ENCODE measurements around the gene LONP2. TPM values are rescaled to one million over a fixed set of nuclear protein-coding genes. Genes with fewer than 3 reads are reported as not detected.

Gene LONP2
- total RNA-seq, 1 experiment from 2014 or later, result 46.8 TPM

DNA sequence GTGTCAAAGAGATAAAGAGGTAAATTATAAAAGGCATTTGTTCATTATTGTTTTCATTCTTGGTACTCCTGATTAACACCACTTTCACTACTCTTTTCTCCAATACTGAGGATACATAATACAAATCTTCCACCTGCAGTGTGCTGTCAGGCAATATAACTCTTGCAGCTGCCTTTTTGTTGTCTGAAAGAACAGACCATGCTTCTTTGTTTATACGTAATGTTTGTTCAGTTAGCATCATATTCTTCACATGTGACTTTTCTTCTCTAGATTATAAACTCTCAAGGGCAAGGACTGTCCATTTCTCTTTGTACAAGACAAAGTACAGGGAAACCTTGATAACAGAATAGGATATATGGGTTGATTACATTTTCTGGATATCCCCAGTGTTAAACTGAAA is 17.5 kb downstream of the LONP2 start:
- Histone ChIP-seq H3K79me2 (ENCODE audit: insufficient read depth, low read length) (0 out of 2 replicates have a peak, but pooled peaks cover 3% of the 10 kb centered on the region), H3K9me2 (ENCODE audit: insufficient read depth) (no peaks in the 10 kb centered on the region), H2AFZ (ENCODE audit: low read depth, low read length, poor library complexity, severe bottlenecking) (no peak overlapping the region), H3K4me1 (ENCODE audit: control insufficient read depth in 1 of 2, insufficient read depth in 2 of 2, low read length in 2 of 2) (no peaks in the 10 kb centered on the region), H3K36me3 (ENCODE audit: control insufficient read depth in 1 of 2, insufficient read depth in 2 of 2, low read length in 2 of 2) (peaks cover 28 to 45% of the 10 kb centered on the region in 2 experiments), H4K20me1 (ENCODE audit: insufficient read depth) (no peaks in the 10 kb centered on the region), H3K9ac (ENCODE audit: low read length) (no peak overlapping the region), H3K27me3 (ENCODE audit: insufficient read depth, low read length) (no peaks in the 10 kb centered on the region), H3K4me2 (ENCODE audit: low read length) (no peak overlapping the region), H3K4me3 (replicated peaks in 1 of 2; ENCODE audit: low read depth in 1 of 2, low read length in 2 of 2) (no peak overlapping the region), H3K9me3 (ENCODE audit: control insufficient read depth in 1 of 2, insufficient read depth in 1 of 2, low read depth in 1 of 2, low read length in 2 of 2) (peaks cover 0 to 5% of the 10 kb centered on the region in 2 experiments; a peak in 1 of 4 replicates), H3K27ac (ENCODE audit: low read depth, low read length) (no peak overlapping the region)
- ATAC-seq, result no peak
- no peak for TF ChIP-seq SP1 (IDR thresholded peaks at IDR 0.05; ENCODE audit: low read depth)
- ChIA-PET CTCF (no interaction called here), POLR2A (no interaction called here), RAD21 (ENCODE audit: low non-redundant PET in 1 of 2, low total read pairs in 2 of 2, uncharacterized antibody in 2 of 2, unreplicated experiment in 2 of 2) (no interaction called here)
- intact Hi-C loops (cut with micrococcal nuclease), result no loop called here
- no TSS peak for BruUV-seq (replicated peaks)
- no peak for DNase-seq (ENCODE audit: low read depth, low spot score)

DNA sequence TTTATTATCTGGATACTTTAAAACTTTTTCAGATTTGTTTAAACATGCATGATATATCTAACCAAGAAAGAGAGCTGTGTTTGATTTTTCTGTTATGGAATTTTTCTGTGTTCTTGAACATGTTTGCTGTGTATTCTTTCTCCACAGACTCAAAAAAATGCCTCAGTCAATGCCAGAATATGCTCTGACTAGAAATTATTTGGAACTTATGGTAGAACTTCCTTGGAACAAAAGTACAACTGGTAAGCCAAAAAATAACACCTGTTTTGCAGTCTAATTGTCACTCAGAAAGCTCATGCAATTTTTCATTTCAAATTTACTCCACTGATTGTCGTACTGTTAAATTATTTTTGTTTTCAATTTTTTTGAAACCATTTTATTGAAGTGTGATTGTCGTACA is 18.5 kb downstream of the LONP2 start:
- DNase-seq (ENCODE audit: low read depth, low spot score) (no peak), ATAC-seq (no peak)
- no peaks in the 10 kb centered on the region for H3K4me1 ChIP-seq (ENCODE audit: control insufficient read depth in 1 of 2, insufficient read depth in 2 of 2, low read length in 2 of 2)
- no peaks in the 10 kb centered on the region for H3K27me3 ChIP-seq (ENCODE audit: insufficient read depth, low read length)
- H3K27ac ChIP-seq (ENCODE audit: low read depth, low read length), result no peak overlapping the region
- no peak overlapping the region for H3K4me3 ChIP-seq (replicated peaks in 1 of 2; ENCODE audit: low read depth in 1 of 2, low read length in 2 of 2)
- no peak overlapping the region for H2AFZ ChIP-seq (ENCODE audit: low read depth, low read length, poor library complexity, severe bottlenecking)
- peaks cover 0 to 5% of the 10 kb centered on the region in 2 experiments; a peak in 1 of 4 replicates for H3K9me3 ChIP-seq (ENCODE audit: control insufficient read depth in 1 of 2, insufficient read depth in 1 of 2, low read depth in 1 of 2, low read length in 2 of 2)
- peaks cover 28 to 45% of the 10 kb centered on the region in 2 experiments for H3K36me3 ChIP-seq (ENCODE audit: control insufficient read depth in 1 of 2, insufficient read depth in 2 of 2, low read length in 2 of 2)
- TF ChIP-seq EGR1 (IDR thresholded peaks at IDR 0.05; ENCODE audit: low read depth) (no peak), FOSL1 (IDR thresholded peaks at IDR 0.05; ENCODE audit: low read depth) (no peak), SRF (IDR thresholded peaks at IDR 0.05; ENCODE audit: low read depth) (no peak), CTCF (IDR thresholded peaks at IDR 0.05 in 2 of 3, conservative IDR thresholded peaks at IDR 0.05 in 1 of 3; ENCODE audit: borderline replicate concordance in 1 of 3, insufficient read depth in 1 of 3, low read depth in 2 of 3, low read length in 2 of 3) (no peak), YY1 (IDR thresholded peaks at IDR 0.05; ENCODE audit: extremely low read depth, insufficient replicate concordance, low read depth, low read length) (no peak), SP1 (IDR thresholded peaks at IDR 0.05; ENCODE audit: low read depth) (no peak)
- H3K4me2 ChIP-seq (ENCODE audit: low read length), result no peak overlapping the region
- ChIA-PET RAD21 (ENCODE audit: low non-redundant PET in 1 of 2, low total read pairs in 2 of 2, uncharacterized antibody in 2 of 2, unreplicated experiment in 2 of 2) (no interaction called here), CTCF (no interaction called here), POLR2A (no interaction called here)
- intact Hi-C loops (cut with micrococcal nuclease), result no loop called here
- H3K9me2 ChIP-seq (ENCODE audit: insufficient read depth), result no peaks in the 10 kb centered on the region
- peaks cover 3% of the 10 kb centered on the region; the same call in 1 of the 2 replicates for H3K79me2 ChIP-seq (ENCODE audit: insufficient read depth, low read length)
- H3K9ac ChIP-seq (ENCODE audit: low read length), result no peak overlapping the region
- H4K20me1 ChIP-seq (ENCODE audit: insufficient read depth), result no peaks in the 10 kb centered on the region
- BruUV-seq (replicated peaks), result no TSS peak

All from HCT116 (cell line).